ENCODE measurements around the gene SUMO1.
"Not testable (repeated sequence)": the region's sequence is repeated elsewhere in the genome, so short reads cannot be mapped to it uniquely, and the experiment has no call there.

SUMO1 gene

DNA sequence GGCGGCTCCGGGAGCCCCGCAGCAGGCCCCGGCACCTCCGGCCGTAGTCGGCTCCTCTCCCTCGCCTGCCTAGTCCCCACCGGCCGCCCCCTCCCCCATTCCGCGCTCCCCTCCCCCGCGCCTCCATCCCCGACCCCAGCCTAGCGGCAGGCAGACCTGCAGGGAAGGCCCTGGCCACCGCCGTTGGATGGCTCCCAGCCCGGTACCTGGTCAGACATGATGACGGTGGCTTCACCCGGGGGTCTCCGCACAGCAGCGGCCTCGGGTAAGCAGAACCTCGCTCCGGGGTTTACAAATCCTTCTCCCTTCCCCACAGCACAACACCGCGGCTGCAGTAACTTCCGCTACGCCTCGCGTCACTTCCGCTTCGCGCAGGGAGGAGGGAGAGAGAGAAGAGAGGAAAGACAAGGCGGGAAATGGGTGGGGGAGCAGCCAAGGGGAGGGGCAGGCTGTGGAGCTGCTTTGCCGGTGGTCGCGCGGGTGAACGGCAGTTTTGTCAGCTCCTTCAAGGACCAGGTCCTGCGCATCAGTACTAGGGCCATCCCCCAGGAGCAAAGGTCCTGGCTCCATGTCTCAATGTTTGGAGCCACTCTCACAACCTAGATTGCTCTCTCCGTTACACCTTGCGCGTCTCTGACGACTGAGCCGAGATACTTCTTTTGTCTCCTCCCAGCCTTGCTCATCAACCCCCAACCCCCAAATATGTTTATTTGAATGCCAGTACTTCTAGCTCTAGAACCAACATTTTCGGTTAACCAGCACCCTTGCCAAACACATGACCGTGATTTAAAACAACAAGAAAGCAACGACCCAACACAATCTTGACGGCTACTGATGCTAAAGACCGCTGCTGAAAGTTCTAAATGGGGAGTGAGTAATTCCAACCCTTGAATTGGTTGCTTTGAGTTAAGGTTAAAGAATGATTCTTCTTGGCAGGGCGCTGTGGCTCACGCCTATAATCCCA is at the start of gene SUMO1:
Gene SUMO1 (minus strand): TSS at position 364 of the 964 bp plus-strand sequence. CDS start 146 bp downstream, at position 218.
- DNase-seq (ENCODE audit: low spot score), result peak; percentile 89

- DNase-seq (ENCODE audit: low spot score), result no peak
These were observed 48.2 kb upstream of the SUMO1 start for GRCh38 chr2:202286595-202286994.

- DNase-seq (ENCODE audit: low spot score), result no peak
These were observed 40.5 kb upstream of the SUMO1 start for GRCh38 chr2:202278944-202279343.

GRCh38 chr2:202278036-202278760 is 39.8 kb upstream of the SUMO1 start:
- no peak for DNase-seq (ENCODE audit: low spot score)

DNA sequence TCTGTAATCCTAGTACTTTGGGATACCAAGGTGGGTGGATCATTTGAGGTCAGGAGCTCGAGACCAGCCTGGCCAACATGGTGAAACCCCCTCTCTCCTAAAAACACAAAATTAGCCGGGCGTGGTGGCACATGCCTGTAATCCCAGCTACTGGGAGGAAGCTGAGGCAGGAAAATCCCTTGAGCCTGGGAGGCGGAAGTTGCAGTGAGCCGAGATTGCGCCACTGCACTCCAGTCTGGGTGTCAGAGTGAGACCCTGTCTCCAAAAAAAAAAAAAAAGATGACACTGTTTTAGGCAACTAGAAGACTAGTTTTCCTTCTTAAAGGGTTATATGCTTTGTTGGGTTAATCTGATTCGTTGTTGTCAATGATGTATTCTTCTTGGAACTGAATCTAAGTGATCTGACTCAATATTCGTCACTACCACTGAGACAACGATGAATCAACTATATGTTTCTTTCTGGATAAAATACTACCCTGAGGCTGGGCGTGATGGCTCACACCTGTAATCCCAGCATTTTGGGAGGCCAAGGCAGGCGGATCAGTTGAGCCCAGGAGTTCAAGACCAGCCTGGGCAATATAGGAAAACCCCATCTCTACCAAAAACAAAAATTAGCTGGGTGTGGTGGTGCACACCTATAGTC is 37.8 kb upstream of the SUMO1 start:
- not testable (repeated sequence) for DNase-seq (ENCODE audit: low spot score)

GRCh38 chr2:202270487-202270886 is 32.1 kb upstream of the SUMO1 start:
- no peak for DNase-seq (ENCODE audit: low spot score)

DNA sequence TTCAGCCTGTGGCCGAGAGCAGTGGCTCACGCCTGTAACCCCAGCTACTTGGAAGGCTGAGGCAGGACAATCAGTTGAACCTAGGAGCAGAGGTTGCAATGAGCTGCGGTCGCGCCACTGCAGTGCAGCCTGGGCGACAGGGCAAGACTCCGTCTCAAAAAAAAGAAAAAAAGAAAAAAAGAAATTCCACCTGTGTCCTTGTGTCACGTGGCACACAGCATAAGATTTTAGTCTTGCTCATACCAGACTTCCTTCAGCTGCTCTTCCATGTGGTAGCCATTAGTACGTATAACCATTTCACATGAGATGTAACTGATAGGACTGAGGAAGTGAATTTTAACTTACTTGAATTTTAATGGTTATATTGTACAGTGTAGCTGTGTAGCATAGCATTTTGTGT is 31.2 kb upstream of the SUMO1 start:
- no peak for DNase-seq (ENCODE audit: low spot score)

- DNase-seq (ENCODE audit: low spot score), result peak; percentile 16
These were observed 29.1 kb upstream of the SUMO1 start for GRCh38 chr2:202267495-202267894.

DNA sequence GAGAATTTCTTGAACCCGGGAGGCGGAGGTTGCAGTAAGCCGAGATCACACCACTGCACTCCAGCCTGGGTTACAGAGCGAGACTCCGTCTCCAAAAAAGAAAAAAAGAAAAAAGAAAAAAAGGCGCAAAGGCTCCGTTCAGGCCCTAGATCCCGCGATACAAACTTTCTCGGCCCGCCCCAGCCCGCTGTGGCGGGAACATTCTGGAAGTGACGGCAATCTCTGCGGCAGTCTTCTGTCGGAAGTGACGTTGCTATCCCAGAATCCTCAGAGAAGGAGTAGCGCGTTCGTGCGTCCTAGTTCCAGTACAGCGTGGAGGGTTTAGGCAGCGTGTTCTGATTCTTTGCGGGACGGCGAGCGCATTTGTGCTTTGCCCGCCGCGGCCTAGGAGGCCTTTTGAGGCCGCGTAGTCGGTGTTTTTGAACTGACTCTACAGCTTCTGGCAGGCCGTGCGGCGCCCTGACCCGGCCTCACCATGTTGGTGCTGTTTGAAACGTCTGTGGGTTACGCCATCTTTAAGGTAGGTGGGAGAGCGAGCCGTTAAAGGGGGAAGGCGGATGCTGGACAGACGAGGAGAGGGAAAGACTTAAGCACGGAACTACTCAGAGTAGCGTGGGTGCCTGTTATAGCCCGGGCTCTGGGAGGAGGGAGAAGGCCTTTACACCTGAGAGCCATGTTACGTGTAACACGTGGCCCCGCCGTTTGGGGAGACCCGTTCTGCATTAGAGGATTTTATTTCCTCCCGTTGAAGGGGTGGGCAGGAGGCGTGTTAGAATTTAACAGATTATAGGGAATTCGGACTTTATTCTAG is 27.3 kb upstream of the SUMO1 start, which contains the start of gene NOP58:
Gene NOP58 (plus strand): TSS at position 297 of the 811 bp plus-strand sequence. CDS start 179 bp downstream, at position 476.
- DNase-seq (ENCODE audit: low spot score), result peak; percentile 89

- no peak for DNase-seq (ENCODE audit: low spot score)
These were observed 23.1 kb upstream of the SUMO1 start for GRCh38 chr2:202261531-202261930.

DNA sequence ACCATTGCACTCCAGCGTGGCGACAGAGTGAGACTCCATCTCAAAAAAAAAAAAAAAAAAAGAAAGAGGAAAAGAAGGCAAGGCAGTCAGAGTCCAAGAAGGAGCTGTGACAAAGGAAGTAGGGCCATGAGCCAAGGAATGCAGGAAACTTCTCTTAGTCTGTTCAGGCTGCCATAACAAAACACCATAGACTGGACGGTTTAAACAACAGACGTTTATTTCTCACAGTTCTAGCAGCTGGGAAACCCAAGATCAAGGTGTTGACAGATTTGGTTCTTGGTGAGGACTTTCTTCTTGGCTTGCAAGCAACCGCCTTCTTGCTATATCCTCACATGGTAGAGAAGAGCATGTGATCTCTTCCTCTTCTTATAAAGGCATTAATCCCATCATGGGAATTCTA is 13.1 kb upstream of the SUMO1 start:
- no peak for DNase-seq (ENCODE audit: low spot score)

GRCh38 chr2:202249521-202250253 is 11.3 kb upstream of the SUMO1 start:
- DNase-seq (ENCODE audit: low spot score), result no peak

GRCh38 chr2:202247710-202248109 is 9.3 kb upstream of the SUMO1 start:
- DNase-seq (ENCODE audit: low spot score), result not testable (repeated sequence)

DNA sequence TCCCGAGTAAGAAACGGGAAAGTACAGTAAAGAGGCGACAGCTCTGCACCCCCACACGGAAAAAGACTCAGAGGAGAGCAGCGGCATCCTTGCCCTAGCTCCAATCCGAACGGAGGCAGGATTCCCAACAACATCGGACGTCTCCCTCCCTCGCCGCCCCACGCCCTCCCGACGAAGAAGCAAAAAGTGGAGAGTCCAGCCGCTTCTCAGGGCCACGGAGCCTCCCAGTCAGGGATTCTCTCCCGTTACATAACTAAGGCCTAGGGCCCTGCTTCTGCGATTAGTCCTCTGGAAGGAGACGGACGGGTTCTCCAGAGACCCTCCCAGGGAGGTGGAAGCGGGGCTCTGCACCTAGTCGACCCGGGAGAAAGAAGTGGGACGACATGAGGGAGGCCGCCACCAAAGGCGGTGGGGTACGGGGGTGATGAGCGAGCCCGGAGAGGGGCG is 587 bp downstream of the SUMO1 start:
- peak; percentile 4 for DNase-seq (ENCODE audit: low spot score)

- DNase-seq (ENCODE audit: low spot score), result no peak
These were observed 16.5 kb downstream of the SUMO1 start for GRCh38 chr2:202221873-202222272.

DNA sequence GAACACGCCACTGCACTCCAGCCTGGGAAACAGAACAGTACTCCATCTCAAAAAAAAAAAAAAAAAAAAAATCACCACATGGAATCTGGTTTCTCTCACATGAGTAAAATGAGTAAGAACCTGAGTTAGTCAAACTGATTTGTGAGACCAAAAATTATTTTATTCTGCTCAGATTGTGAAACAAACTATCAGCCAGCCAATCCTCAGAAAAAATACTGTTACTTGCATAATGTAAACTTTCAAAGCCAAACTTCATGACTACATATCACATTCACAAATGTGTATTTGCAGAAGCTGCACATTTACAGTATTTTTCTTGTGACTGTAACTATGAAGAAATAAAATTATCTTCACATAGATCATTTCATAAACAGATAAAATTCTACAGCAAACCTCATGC is 23.2 kb downstream of the SUMO1 start:
- no peak for DNase-seq (ENCODE audit: low spot score)

- DNase-seq (ENCODE audit: low spot score), result no peak
These were observed 29.9 kb downstream of the SUMO1 start for GRCh38 chr2:202208526-202208925.

- no peak for DNase-seq (ENCODE audit: low spot score)
These were observed 33.5 kb downstream of the SUMO1 start for GRCh38 chr2:202204855-202205254.

GRCh38 chr2:202203348-202203747 is 35.0 kb downstream of the SUMO1 start:
- DNase-seq (ENCODE audit: low spot score), result no peak
